ENCODE data around the gene TTLL10.

TTLL10 gene

DNA sequence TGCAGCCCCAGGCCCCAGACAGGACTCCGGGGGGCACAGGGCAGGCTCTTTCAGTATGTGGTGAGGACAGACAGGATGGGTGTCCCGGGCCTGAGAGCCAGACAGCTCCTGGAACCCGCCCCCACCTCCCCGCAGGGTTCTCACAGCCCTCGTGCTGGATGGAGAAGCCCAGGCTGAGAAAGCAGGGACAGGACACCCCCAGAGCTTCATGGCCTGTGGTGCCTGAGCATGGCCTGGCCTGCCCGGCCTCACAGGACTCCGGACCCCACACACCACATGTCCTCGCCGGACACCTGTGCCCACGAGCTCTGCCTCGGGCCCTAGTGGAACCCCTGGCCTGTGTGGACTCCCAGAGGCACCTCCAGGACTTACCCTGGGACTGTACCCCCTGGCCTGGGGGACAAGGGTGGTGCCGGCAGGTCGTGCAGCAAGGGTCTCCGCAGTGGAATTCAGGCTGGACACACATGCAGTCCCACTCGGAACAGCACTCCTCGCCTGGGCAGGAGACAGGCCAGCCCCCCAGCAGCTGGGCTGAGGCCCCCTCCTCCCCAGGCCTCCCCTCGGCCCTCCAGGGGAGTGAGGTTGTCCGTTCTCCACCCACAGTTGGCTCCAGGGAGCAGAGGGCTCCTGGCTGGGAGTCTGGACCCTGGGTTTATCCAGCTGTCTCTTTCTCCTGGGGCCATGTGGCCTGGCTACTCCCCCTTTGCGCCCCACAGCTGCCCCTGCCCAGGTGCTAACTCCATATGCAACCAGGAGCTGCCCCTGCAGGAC lies 31.5 kb downstream of the TTLL10 start:
- Histone ChIP-seq H3K27ac (ENCODE audit: low read length) (no peak overlapping the region), H3K27me3 (ENCODE audit: control insufficient read depth in 1 of 2, insufficient read depth in 2 of 2, low read length in 2 of 2) (peaks cover 17 to 39% of the 10 kb centered on the region in 2 donors), H3K4me1 (ENCODE audit: control insufficient read depth, insufficient read depth, low read length) (peaks cover 9% of the 10 kb centered on the region), H3K36me3 (ENCODE audit: control insufficient read depth in 2 of 2, insufficient read depth in 2 of 2, low read length in 2 of 2) (no peaks in the 10 kb centered on the region), H3K9ac (ENCODE audit: low read length in 2 of 2) (no peak overlapping the region), H3K4me3 (ENCODE audit: low read length in 2 of 2) (no peak overlapping the region), H3K9me3 (ENCODE audit: control insufficient read depth in 2 of 2, low read length in 2 of 2) (no peaks in the 10 kb centered on the region)

DNA sequence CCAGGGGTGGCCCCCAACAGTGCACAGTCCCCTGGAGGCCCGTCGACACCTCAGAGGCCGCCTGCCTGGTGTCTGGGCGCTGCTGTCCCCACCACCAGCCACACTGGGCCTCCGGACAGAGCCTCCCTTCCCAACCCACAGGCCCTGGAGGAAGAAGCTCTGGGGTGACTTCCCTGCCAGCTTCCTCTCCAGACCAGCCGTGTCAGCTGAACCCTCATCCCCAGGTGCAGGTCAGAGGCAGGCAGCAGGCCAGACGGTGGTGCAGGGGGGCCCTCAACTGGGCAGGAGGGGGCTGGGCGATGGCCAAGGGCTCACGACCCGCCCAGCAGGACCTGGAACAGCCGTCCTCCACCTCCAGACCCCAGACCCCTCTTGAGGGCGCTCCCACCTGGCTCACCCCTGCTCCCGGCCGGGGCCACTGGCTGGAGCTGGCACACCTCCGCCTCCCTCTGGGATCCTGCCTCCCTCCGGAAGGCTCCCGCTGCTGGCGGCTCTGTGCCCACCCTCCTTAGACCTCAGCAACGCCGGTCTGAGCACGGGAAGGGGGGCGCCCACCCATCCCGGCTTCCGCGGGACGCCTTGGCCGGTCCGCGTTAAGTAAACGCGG lies 32.2 kb downstream of the TTLL10 start:
- Histone ChIP-seq H3K4me1 (ENCODE audit: control insufficient read depth, insufficient read depth, low read length) (peaks cover 9% of the 10 kb centered on the region), H3K36me3 (ENCODE audit: control insufficient read depth in 2 of 2, insufficient read depth in 2 of 2, low read length in 2 of 2) (no peaks in the 10 kb centered on the region), H3K27ac (ENCODE audit: low read length) (no peak overlapping the region), H3K4me3 (ENCODE audit: low read length in 2 of 2) (no peak overlapping the region), H3K27me3 (ENCODE audit: control insufficient read depth in 1 of 2, insufficient read depth in 2 of 2, low read length in 2 of 2) (peaks cover 13 to 33% of the 10 kb centered on the region in 2 donors), H3K9ac (ENCODE audit: low read length in 2 of 2) (no peak overlapping the region), H3K9me3 (ENCODE audit: control insufficient read depth in 2 of 2, low read length in 2 of 2) (no peaks in the 10 kb centered on the region)

DNA sequence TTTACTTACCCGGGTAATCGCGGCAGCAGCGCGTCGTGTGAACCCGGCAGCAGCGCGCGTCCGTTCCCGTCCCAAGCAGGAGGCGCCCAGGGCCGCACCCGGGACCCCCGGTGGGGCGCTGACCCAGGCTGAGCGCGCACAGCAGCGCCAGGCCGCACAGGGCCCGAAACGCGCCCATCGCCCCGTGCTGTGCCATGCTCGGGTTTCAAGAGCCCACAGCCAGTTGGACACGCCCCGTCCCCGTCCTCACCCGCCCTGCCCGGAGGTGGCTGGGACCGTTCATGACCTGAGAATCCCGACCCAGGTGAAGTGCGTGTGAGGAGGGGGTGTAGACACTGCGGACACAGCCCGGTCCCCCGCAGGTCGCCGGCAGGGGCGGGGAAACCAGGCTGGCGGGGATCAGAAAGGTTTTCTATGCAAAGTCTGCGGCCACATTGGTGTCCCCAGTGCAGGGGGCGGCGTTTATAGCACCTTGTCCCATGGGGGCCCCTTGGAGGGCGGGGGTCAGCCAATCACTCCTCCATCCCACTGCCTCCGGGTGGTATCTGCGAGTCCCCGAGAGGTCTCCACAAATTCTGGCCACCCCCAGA lies 32.8 kb downstream of the TTLL10 start, which contains the start of gene TNFRSF18:
Gene TNFRSF18, minus strand, starts transcription at position 217 of the 590 bp plus-strand sequence. Its CDS starts 21 bp downstream, at position 196.
- H3K9me3 ChIP-seq (ENCODE audit: control insufficient read depth in 2 of 2, low read length in 2 of 2) = no peaks in the 10 kb centered on the region
- H3K4me3 ChIP-seq (ENCODE audit: low read length in 2 of 2) = peak within 1 kb of the TSS in 1 of 2 donors; percentile 29
- peaks cover 13 to 28% of the 10 kb centered on the region in 2 donors for H3K27me3 ChIP-seq (ENCODE audit: control insufficient read depth in 1 of 2, insufficient read depth in 2 of 2, low read length in 2 of 2)
- no peak within 1 kb of the TSS for H3K27ac ChIP-seq (ENCODE audit: low read length)
- H3K36me3 ChIP-seq (ENCODE audit: control insufficient read depth in 2 of 2, insufficient read depth in 2 of 2, low read length in 2 of 2) = no peaks in the 10 kb centered on the region
- H3K9ac ChIP-seq (ENCODE audit: low read length in 2 of 2) = no peak within 1 kb of the TSS
- peaks cover 9% of the 10 kb centered on the region for H3K4me1 ChIP-seq (ENCODE audit: control insufficient read depth, insufficient read depth, low read length)

DNA sequence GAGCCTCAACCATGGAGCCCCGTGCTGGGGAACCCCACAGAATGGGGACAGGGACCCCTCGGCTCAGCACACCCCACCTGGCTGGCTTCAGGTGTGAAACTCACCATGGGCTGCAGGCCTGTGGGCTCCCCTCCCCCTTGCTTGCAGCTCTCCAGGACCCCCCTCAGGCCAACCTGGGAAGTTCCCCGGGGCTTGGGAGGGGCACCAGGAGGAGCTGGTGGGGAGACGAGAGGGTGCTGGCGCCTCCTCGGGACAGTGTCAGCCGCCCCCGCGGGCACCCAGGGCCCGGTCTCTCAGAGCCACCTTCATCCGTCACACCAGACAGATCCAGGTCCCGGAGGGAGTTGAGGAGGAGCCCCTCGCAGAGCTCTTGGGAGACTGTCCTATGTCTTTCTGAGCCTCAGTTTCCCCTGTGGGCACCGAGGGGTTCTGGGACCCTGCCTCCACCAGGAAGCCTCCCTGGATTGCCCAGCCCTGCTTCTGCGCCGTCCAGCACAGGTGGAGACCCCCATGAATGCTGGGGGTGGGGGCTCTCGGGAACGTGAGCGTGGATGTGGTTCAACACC lies 33.4 kb downstream of the TTLL10 start:
- Histone ChIP-seq H3K4me3 (ENCODE audit: low read length in 2 of 2) (no peak overlapping the region), H3K27me3 (ENCODE audit: control insufficient read depth in 1 of 2, insufficient read depth in 2 of 2, low read length in 2 of 2) (peaks cover 13 to 28% of the 10 kb centered on the region in 2 donors), H3K4me1 (ENCODE audit: control insufficient read depth, insufficient read depth, low read length) (peaks cover 9% of the 10 kb centered on the region), H3K9me3 (ENCODE audit: control insufficient read depth in 2 of 2, low read length in 2 of 2) (no peaks in the 10 kb centered on the region), H3K36me3 (ENCODE audit: control insufficient read depth in 2 of 2, insufficient read depth in 2 of 2, low read length in 2 of 2) (no peaks in the 10 kb centered on the region), H3K27ac (ENCODE audit: low read length) (no peak overlapping the region), H3K9ac (ENCODE audit: low read length in 2 of 2) (no peak overlapping the region)

DNA sequence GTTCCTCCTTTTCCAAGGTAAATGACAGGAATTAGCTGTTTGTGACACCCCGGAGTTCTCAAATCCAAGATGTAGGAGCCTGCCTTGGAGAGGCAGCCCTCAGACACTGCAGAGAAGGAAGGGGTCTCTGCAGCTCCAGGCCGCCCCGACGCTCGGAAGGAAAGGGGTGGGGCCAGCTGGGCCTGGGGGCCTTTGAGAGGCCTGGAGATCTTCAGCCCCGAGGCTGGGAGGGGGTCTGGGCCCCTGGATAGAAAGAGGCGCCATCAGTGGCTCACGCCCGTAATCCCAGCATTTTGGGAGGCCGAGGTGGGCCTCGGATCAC lies 33.9 kb downstream of the TTLL10 start:
- Histone ChIP-seq H3K9ac (ENCODE audit: low read length in 2 of 2) (no peak overlapping the region), H3K4me1 (ENCODE audit: control insufficient read depth, insufficient read depth, low read length) (peaks cover 9% of the 10 kb centered on the region), H3K4me3 (ENCODE audit: low read length in 2 of 2) (no peak overlapping the region), H3K36me3 (ENCODE audit: control insufficient read depth in 2 of 2, insufficient read depth in 2 of 2, low read length in 2 of 2) (no peaks in the 10 kb centered on the region), H3K27me3 (ENCODE audit: control insufficient read depth in 1 of 2, insufficient read depth in 2 of 2, low read length in 2 of 2) (peaks cover 13 to 28% of the 10 kb centered on the region in 2 donors), H3K27ac (ENCODE audit: low read length) (no peak overlapping the region), H3K9me3 (ENCODE audit: control insufficient read depth in 2 of 2, low read length in 2 of 2) (no peaks in the 10 kb centered on the region)

DNA sequence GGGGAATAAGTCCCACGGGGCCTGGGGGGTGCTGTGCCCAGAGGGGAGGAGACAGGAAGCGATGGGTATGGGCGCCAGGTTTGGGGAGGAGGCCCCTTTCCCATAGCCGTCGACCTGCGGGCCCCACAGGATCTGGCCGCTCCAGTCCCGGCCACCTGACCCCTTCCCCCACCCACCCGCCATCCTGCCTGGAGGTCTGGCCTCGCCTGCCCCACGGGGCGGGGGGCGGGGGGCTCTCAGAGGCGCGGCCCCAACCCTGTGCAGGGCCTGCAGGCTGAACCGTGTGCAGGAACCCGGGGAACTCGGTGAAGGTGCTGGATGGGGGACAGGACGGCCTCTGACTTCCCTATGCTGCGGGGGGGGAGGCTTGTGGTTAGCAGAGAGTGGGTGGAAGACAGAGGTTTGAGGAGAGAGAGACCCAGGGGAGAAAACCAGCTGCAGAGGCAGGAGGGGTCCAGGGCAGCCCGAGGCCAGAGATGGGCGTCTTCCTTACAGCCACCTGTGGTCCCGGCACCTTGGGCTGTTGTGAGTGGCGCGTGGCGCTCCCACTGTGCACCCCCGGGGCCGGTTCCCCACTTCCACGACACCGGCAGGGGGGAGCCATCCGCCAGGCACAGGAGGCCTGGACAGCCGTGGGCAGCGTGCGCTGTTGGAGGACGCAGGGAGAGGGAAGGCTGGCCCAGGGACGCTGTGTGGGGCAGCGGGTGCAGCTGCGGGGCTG lies 35.2 kb downstream of the TTLL10 start:
- Histone ChIP-seq H3K27ac (ENCODE audit: low read length) (no peak overlapping the region), H3K4me3 (ENCODE audit: low read length in 2 of 2) (no peak overlapping the region), H3K9ac (ENCODE audit: low read length in 2 of 2) (no peak overlapping the region), H3K4me1 (ENCODE audit: control insufficient read depth, insufficient read depth, low read length) (peaks cover 9% of the 10 kb centered on the region), H3K27me3 (ENCODE audit: control insufficient read depth in 1 of 2, insufficient read depth in 2 of 2, low read length in 2 of 2) (peaks cover 13 to 25% of the 10 kb centered on the region in 2 donors), H3K9me3 (ENCODE audit: control insufficient read depth in 2 of 2, low read length in 2 of 2) (no peaks in the 10 kb centered on the region), H3K36me3 (ENCODE audit: control insufficient read depth in 2 of 2, insufficient read depth in 2 of 2, low read length in 2 of 2) (no peaks in the 10 kb centered on the region)

DNA sequence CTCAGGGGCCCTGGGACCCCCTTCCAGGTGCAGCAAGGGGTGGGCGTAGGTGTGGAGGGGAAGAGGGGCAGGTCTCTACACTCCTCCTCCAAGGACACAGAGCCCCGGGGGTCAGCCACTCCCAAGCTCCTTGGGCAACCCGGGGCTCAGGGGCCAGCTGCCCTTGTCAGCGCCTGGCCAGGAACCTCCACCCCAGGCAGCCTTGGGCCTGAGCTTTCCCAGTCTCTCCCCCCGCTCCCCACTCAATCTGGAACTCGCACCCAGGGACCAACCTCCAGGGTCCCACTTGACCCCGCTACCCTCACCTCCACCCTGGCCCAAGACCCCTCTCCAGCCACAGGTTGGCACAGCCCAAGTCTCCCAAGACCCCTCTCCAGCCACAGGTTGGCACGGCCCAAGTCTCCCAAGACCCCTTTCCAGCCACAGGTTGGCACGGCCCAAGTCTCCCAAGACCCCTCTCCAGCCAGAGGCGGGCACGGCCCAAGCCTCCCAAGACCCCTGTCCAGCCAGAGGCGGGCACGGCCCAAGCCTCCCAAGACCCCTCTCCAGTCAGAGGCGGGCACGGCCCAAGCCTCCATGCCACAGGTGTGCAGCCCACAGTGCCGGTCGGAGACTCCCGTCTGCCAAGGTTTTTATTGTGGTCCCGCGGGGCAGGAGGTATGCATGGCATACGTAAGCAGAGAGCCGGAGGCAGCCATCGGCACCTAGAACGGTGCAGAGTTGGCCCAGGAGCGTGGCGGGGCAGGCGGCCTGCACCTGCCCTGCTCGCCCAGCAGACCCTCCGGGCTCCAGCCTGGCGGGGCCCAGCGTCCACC lies 37.3 kb downstream of the TTLL10 start:
- peaks cover 15% of the 10 kb centered on the region for H3K4me1 ChIP-seq (ENCODE audit: control insufficient read depth, insufficient read depth, low read length)
- peaks cover 8 to 20% of the 10 kb centered on the region in 2 donors for H3K27me3 ChIP-seq (ENCODE audit: control insufficient read depth in 1 of 2, insufficient read depth in 2 of 2, low read length in 2 of 2)
- no peak overlapping the region for H3K27ac ChIP-seq (ENCODE audit: low read length)
- no peaks in the 10 kb centered on the region for H3K36me3 ChIP-seq (ENCODE audit: control insufficient read depth in 2 of 2, insufficient read depth in 2 of 2, low read length in 2 of 2)
- H3K4me3 ChIP-seq (ENCODE audit: low read length in 2 of 2) = no peak overlapping the region
- H3K9me3 ChIP-seq (ENCODE audit: control insufficient read depth in 2 of 2, low read length in 2 of 2) = no peaks in the 10 kb centered on the region
- H3K9ac ChIP-seq (ENCODE audit: low read length in 2 of 2) = no peak overlapping the region

DNA sequence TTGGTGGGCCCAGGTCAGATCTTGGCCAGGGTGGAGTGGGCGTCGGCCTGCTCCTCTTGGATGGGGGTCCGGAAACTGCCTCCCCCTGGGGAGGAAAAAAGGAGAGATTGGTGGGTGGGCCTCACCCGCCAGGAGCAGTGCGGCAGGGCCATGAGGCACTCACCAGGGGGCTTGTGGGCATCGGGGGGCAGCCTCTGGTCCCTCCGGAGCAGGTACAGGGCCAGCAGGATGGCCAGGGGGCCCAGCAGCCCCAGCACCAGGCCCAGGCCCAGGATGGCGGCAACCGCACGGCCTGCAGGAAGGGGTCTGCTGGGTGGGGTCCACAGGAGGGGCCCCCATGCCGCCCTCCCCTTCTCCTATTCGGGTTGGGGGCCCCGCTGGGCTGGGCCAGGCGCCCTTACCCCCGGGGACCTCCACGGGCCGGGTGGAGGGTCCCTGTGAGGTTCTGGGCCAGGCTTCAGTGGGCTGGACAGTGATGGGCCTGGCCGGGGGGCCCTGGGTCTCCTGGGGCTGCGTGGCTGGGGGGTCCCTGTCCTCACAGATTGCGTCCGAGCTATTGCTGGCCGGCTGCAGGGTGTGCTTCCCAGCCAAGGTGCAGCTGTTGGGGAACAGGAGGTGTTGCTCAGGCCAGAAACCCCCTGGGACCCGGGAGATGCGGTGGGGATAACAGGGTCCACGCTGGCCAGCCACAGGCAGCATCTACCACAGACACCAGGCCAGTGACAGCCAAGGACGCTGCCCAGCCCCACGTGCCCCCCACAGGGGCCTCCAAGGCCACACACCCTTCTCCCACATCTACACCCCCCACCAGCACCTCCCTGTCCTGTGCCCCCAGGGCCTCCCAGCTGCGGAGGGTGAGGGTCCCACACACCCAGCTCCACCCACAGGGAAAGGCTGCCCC lies 38.1 kb downstream of the TTLL10 start:
- peaks cover 5 to 12% of the 10 kb centered on the region in 2 donors for H3K27me3 ChIP-seq (ENCODE audit: control insufficient read depth in 1 of 2, insufficient read depth in 2 of 2, low read length in 2 of 2)
- no peaks in the 10 kb centered on the region for H3K9me3 ChIP-seq (ENCODE audit: control insufficient read depth in 2 of 2, low read length in 2 of 2)
- H3K36me3 ChIP-seq (ENCODE audit: control insufficient read depth in 2 of 2, insufficient read depth in 2 of 2, low read length in 2 of 2) = peaks cover 0 to under 1% of the 10 kb centered on the region in 2 donors
- no peak overlapping the region for H3K27ac ChIP-seq (ENCODE audit: low read length)
- no peak overlapping the region for H3K4me3 ChIP-seq (ENCODE audit: low read length in 2 of 2)
- H3K4me1 ChIP-seq (ENCODE audit: control insufficient read depth, insufficient read depth, low read length) = peaks cover 9% of the 10 kb centered on the region
- no peak overlapping the region for H3K9ac ChIP-seq (ENCODE audit: low read length in 2 of 2)

DNA sequence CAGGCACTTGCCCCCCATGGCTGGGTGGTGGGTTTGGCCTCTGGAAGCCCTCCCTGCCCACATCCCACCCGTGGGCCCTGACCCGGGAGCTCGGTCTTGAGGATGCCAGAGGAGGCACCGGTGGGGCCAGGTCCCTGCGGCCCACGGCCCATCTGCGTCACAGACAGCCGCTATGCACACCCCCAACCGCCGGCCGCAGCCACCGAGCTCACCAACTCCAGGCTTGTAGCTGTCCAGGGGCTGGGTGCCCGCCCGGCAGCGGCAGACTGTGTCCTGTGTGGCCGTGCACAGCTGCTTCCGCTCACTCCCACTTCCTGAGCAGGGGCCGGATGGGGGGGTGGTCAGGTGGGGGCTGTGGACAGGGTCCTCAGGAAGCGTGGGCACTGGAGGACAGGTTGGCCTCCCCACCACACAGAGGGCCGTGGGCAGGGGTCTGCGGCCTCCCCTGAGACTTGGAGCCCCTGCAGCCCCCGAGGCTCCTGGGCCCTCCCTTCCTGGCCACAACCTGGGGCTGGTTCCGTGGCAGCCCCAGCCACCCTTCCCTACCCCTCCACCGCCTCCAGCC lies 39.2 kb downstream of the TTLL10 start:
- H3K4me1 ChIP-seq (ENCODE audit: control insufficient read depth, insufficient read depth, low read length) = peaks cover 6% of the 10 kb centered on the region
- H3K27ac ChIP-seq (ENCODE audit: low read length) = no peak overlapping the region
- no peaks in the 10 kb centered on the region for H3K9me3 ChIP-seq (ENCODE audit: control insufficient read depth in 2 of 2, low read length in 2 of 2)
- peaks cover 0 to 5% of the 10 kb centered on the region in 2 donors for H3K36me3 ChIP-seq (ENCODE audit: control insufficient read depth in 2 of 2, insufficient read depth in 2 of 2, low read length in 2 of 2)
- peaks cover 0 to under 1% of the 10 kb centered on the region in 2 donors for H3K27me3 ChIP-seq (ENCODE audit: control insufficient read depth in 1 of 2, insufficient read depth in 2 of 2, low read length in 2 of 2)
- H3K4me3 ChIP-seq (ENCODE audit: low read length in 2 of 2) = no peak overlapping the region
- H3K9ac ChIP-seq (ENCODE audit: low read length in 2 of 2) = no peak overlapping the region

All from stomach smooth muscle (tissue), 2 donors.